ENCODE results near the gene MGMT.

- TF ChIP-seq RAD21 (IDR thresholded peaks at IDR 0.05; ENCODE audit: low read depth) (no peak), ATF3 (IDR thresholded peaks at IDR 0.05) (no peak), CEBPB (IDR thresholded peaks at IDR 0.05; ENCODE audit: low read depth) (no peak), CTCF (IDR thresholded peaks at IDR 0.05 in 2 of 3, conservative IDR thresholded peaks at IDR 0.05 in 1 of 3; ENCODE audit: borderline replicate concordance in 1 of 3, insufficient read depth in 1 of 3, low read depth in 2 of 3, low read length in 2 of 3) (no peak), EZH2 (IDR thresholded peaks at IDR 0.05) (no peak), JUND (IDR thresholded peaks at IDR 0.05) (no peak), ZBTB33 (IDR thresholded peaks at IDR 0.05; ENCODE audit: extremely low read depth, insufficient replicate concordance, low read length) (no peak), POLR2AphosphoS5 (IDR thresholded peaks at IDR 0.05; ENCODE audit: low read depth, low read length) (no peak), MAX (IDR thresholded peaks at IDR 0.05) (no peak), REST (IDR thresholded peaks at IDR 0.05; ENCODE audit: low read depth) (no peak), POLR2A (IDR thresholded peaks at IDR 0.05; ENCODE audit: borderline replicate concordance, extremely low read depth, insufficient read depth, insufficient read length) (no peak), YY1 (IDR thresholded peaks at IDR 0.05; ENCODE audit: extremely low read depth, insufficient replicate concordance, low read depth, low read length) (no peak)
These were observed 321.2 kb downstream of the MGMT start for GRCh38 chr10:129788215-129788614.
